ENCODE results near the gene FOXP2. TPM values are rescaled to one million over a fixed set of nuclear protein-coding genes. Genes with fewer than 3 reads are reported as not detected.

FOXP2 gene
- total and polyA plus RNA-seq, 2 of the 13 experiments (the other 11 are each of a cell fraction or from before 2014, with no cell fraction given), result 0.90 TPM; not detected in 1

- TF ChIP-seq, protein P1, sequence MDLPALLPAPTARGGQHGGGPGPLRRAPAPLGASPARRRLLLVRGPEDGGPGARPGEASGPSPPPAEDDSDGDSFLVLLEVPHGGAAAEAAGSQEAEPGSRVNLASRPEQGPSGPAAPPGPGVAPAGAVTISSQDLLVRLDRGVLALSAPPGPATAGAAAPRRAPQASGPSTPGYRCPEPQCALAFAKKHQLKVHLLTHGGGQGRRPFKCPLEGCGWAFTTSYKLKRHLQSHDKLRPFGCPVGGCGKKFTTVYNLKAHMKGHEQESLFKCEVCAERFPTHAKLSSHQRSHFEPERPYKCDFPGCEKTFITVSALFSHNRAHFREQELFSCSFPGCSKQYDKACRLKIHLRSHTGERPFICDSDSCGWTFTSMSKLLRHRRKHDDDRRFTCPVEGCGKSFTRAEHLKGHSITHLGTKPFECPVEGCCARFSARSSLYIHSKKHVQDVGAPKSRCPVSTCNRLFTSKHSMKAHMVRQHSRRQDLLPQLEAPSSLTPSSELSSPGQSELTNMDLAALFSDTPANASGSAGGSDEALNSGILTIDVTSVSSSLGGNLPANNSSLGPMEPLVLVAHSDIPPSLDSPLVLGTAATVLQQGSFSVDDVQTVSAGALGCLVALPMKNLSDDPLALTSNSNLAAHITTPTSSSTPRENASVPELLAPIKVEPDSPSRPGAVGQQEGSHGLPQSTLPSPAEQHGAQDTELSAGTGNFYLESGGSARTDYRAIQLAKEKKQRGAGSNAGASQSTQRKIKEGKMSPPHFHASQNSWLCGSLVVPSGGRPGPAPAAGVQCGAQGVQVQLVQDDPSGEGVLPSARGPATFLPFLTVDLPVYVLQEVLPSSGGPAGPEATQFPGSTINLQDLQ (CRISPR knock-in tag; IDR thresholded peaks at IDR 0.05), result no peak
These were observed 154.6 kb downstream of the FOXP2 start (continued) for GRCh38 chr7:114569220-114569619.

DNA sequence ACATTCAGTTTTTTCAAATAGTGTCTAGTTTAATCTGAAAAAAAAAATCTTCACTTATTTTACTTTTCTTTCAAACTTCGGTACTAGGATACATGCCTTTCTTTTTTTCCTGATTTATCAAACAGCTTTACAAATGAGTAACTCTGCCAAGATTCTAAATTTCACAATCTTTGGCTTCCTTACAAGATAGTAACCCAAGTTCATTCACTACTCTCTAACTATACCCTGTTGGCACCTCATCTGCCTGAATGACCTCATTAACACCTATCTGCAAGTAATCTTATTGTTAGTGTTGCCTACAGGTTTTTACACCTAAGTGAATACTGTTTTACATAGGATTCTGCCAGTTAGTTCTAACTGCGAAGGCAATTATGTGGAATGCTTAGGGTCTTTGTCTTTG is 159.8 kb downstream of the FOXP2 start:
- DNase-seq (ENCODE audit: low spot score) (no peak), FAIRE-seq (no peak), ATAC-seq (no peak)
- H3K4me2 ChIP-seq (ENCODE audit: low read depth, low read length), result no peak overlapping the region
- H4K20me1 ChIP-seq (ENCODE audit: insufficient read depth, low read length), result no peaks in the 10 kb centered on the region
- no TSS peak for BruUV-seq (replicated peaks)
- no peak overlapping the region for H3K9ac ChIP-seq (ENCODE audit: insufficient read depth, low read depth, low read length)
- H3K9me3 ChIP-seq (ENCODE audit: low read length), result no peaks in the 10 kb centered on the region
- H3K27me3 ChIP-seq (ENCODE audit: control insufficient read depth in 1 of 2, insufficient read depth in 2 of 2, low read length in 2 of 2), result no peaks in the 10 kb centered on the region
- no peak overlapping the region for H3K4me3 ChIP-seq (replicated peaks in 1 of 3; ENCODE audit: insufficient read depth in 1 of 3, low read depth in 2 of 3, low read length in 3 of 3)
- in situ Hi-C loops (cut with HindIII; ENCODE audit: extremely low pct_ligation_motif_present, low pct_unique_long_range_greater_than_20kb) (no loop called here), intact Hi-C loops (cut with micrococcal nuclease; ENCODE audit: unreplicated experiment) (no loop called here)
- H3K36me3 ChIP-seq (replicated peaks in 1 of 2; ENCODE audit: control insufficient read depth in 1 of 2, insufficient read depth in 2 of 2, low read length in 2 of 2), result no peaks in the 10 kb centered on the region
- H3K79me2 ChIP-seq (ENCODE audit: insufficient read depth, low read length), result no peaks in the 10 kb centered on the region
- 18% methylated on average over 2 of the region's 2 CpGs for WGBS (ENCODE audit: low lambda C conversion rate)
- CTCF ChIA-PET (ENCODE audit: low intra/inter-chr PET ratio, low total read pairs), result no interaction called here
- H2AFZ ChIP-seq (ENCODE audit: low read length), result no peak overlapping the region
- POLR2A ChIA-PET, result no interaction called here
- H3K4me1 ChIP-seq (ENCODE audit: insufficient read depth, low read length), result no peaks in the 10 kb centered on the region
- H3K27ac ChIP-seq (ENCODE audit: extremely low read length, insufficient read depth, low read length), result no peak overlapping the region
- TF ChIP-seq DZIP1 (CRISPR knock-in tag; IDR thresholded peaks at IDR 0.05) (no peak), PHF20 (CRISPR knock-in tag; IDR thresholded peaks at IDR 0.05) (no peak), NR2F2 (IDR thresholded peaks at IDR 0.05; ENCODE audit: borderline replicate concordance, low read depth) (no peak), ARID2 (CRISPR knock-in tag; IDR thresholded peaks at IDR 0.05; ENCODE audit: borderline replicate concordance) (no peak), ZNF629 (CRISPR knock-in tag; conservative IDR thresholded peaks at IDR 0.05) (no peak), ZFAT (CRISPR knock-in tag; conservative IDR thresholded peaks at IDR 0.05) (no peak), ESRRA (CRISPR knock-in tag; IDR thresholded peaks at IDR 0.05; ENCODE audit: low read depth) (no peak), ZNF652 (CRISPR knock-in tag; IDR thresholded peaks at IDR 0.05; ENCODE audit: borderline replicate concordance, low read depth) (no peak), ZNF7 (CRISPR knock-in tag; IDR thresholded peaks at IDR 0.05) (no peak), BATF2 (CRISPR knock-in tag; IDR thresholded peaks at IDR 0.05) (no peak), ZNF570 (CRISPR knock-in tag; IDR thresholded peaks at IDR 0.05; ENCODE audit: borderline replicate concordance) (no peak), ZNF484 (CRISPR knock-in tag; IDR thresholded peaks at IDR 0.05; ENCODE audit: borderline replicate concordance, low read depth) (no peak), ZKSCAN1 (IDR thresholded peaks at IDR 0.05; ENCODE audit: low read length) (no peak)
- TF ChIP-seq, protein P2, sequence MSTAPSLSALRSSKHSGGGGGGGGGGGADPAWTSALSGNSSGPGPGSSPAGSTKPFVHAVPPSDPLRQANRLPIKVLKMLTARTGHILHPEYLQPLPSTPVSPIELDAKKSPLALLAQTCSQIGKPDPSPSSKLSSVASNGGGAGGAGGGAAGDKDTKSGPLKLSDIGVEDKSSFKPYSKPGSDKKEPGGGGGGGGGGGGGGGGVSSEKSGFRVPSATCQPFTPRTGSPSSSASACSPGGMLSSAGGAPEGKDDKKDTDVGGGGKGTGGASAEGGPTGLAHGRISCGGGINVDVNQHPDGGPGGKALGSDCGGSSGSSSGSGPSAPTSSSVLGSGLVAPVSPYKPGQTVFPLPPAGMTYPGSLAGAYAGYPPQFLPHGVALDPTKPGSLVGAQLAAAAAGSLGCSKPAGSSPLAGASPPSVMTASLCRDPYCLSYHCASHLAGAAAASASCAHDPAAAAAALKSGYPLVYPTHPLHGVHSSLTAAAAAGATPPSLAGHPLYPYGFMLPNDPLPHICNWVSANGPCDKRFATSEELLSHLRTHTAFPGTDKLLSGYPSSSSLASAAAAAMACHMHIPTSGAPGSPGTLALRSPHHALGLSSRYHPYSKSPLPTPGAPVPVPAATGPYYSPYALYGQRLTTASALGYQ (CRISPR knock-in tag; IDR thresholded peaks at IDR 0.05), result no peak
